Mesenchymal stem cell (in vitro differentiated cells and primary cell): Measurements from ENCODE around the gene RARB.

Source experiments
- DNase-seq: peaks from one replicate; pipeline ENCODE4 v3.0.0-alpha.2; 2013
- H2AFZ ChIP-seq: one replicate; pipeline ENCODE4 v1.6.1; 2013; ENCODE audit warnings: low read depth, mild to moderate bottlenecking, control low read depth, inconsistent platforms, low read length, moderate library complexity
- H2AK5ac ChIP-seq: 2 replicates; pipeline ENCODE4 v1.6.1; 2013; ENCODE audit warnings: low read length, moderate library complexity, mild to moderate bottlenecking, inconsistent platforms; ENCODE audit not compliant: severe bottlenecking
- H2BK120ac ChIP-seq: one replicate; pipeline ENCODE4 v1.6.1; 2013; ENCODE audit warnings: low read depth, mild to moderate bottlenecking, inconsistent platforms, low read length, moderate library complexity
- H2BK12ac ChIP-seq, 2 experiments: one replicate each; pipeline ENCODE4 v1.6.1; 2013; ENCODE audit warnings: inconsistent platforms in 2 of 2, low read length in 2 of 2, mild to moderate bottlenecking in 2 of 2, moderate library complexity in 2 of 2, control low read depth in 1 of 2
- H2BK15ac ChIP-seq: one replicate; pipeline ENCODE4 v1.6.1; 2013; ENCODE audit warnings: mild to moderate bottlenecking, low read depth, inconsistent platforms; ENCODE audit not compliant: poor library complexity, severe bottlenecking
- H2BK5ac ChIP-seq: 2 replicates; pipeline ENCODE4 v1.6.1; 2013; ENCODE audit warnings: low read depth, mild to moderate bottlenecking, low read length, control low read depth, inconsistent platforms; ENCODE audit not compliant: poor library complexity, severe bottlenecking
- H3K14ac ChIP-seq, 2 experiments: one replicate each; pipeline ENCODE4 v1.6.1; 2013; ENCODE audit warnings: inconsistent platforms in 2 of 2, low read length in 2 of 2, control low read depth in 1 of 2, mild to moderate bottlenecking in 1 of 2, moderate library complexity in 1 of 2
- H3K18ac ChIP-seq, 2 experiments: one replicate each; pipeline ENCODE4 v1.6.1; 2013; ENCODE audit warnings: inconsistent platforms in 2 of 2, low read length in 2 of 2, control low read depth in 1 of 2, low read depth in 1 of 2, mild to moderate bottlenecking in 1 of 2
- H3K23ac ChIP-seq, 2 experiments: one replicate each; pipeline ENCODE4 v1.6.1; 2013; ENCODE audit warnings: inconsistent platforms in 2 of 2, low read length in 2 of 2, mild to moderate bottlenecking in 2 of 2, moderate library complexity in 2 of 2, control low read depth in 1 of 2
- H3K27ac ChIP-seq: 2 replicates; pipeline ENCODE4 v1.5.1; 2013; ENCODE audit warnings: mild to moderate bottlenecking, moderate library complexity, low read length, control low read depth, inconsistent platforms; ENCODE audit not compliant: poor library complexity, severe bottlenecking
- H3K27me3 ChIP-seq, 2 experiments: 2 replicates each; pipeline versions ENCODE4 v1.6.1 to v1.7.0; 2013; ENCODE audit warnings: low read length in 2 of 2, mild to moderate bottlenecking in 2 of 2, moderate library complexity in 2 of 2, control low read depth in 1 of 2, inconsistent platforms in 1 of 2; ENCODE audit not compliant: control insufficient read depth in 1 of 2, insufficient read depth in 1 of 2
- H3K36me3 ChIP-seq, 2 experiments: 2 replicates each; pipeline versions ENCODE4 v1.6.1 to v1.7.0; 2013; ENCODE audit warnings: low read length in 2 of 2, control low read depth in 1 of 2, inconsistent platforms in 1 of 2, low read depth in 1 of 2, mild to moderate bottlenecking in 1 of 2; ENCODE audit not compliant: insufficient read depth in 2 of 2, control insufficient read depth in 1 of 2
- H3K4ac ChIP-seq, 2 experiments: one replicate each; pipeline ENCODE4 v1.6.1; 2013; ENCODE audit warnings: inconsistent platforms in 2 of 2, low read length in 2 of 2, mild to moderate bottlenecking in 2 of 2, moderate library complexity in 2 of 2, control low read depth in 1 of 2, low read depth in 1 of 2
- H3K4me1 ChIP-seq: 2 replicates; pipeline ENCODE4 v1.6.1; 2013; ENCODE audit warnings: low read depth, low read length, control low read depth; ENCODE audit not compliant: control insufficient read depth, insufficient read depth
- H3K4me2 ChIP-seq: 2 replicates; pipeline ENCODE4 v1.6.1; 2013; ENCODE audit warnings: low read length, mild to moderate bottlenecking, inconsistent platforms; ENCODE audit not compliant: poor library complexity, severe bottlenecking
- H3K4me3 ChIP-seq, 2 experiments: 2 replicates each; pipeline versions ENCODE4 v1.5.1 to v1.7.0; 2013; ENCODE audit warnings: low read length in 2 of 2, mild to moderate bottlenecking in 2 of 2, control low read depth in 1 of 2, low read depth in 1 of 2; ENCODE audit not compliant: insufficient read depth in 1 of 2
- H3K79me1 ChIP-seq: replicated peaks from 2 replicates; pipeline ENCODE4 v1.6.1; 2013; ENCODE audit warnings: mild to moderate bottlenecking, control low read depth, low read length, inconsistent platforms; ENCODE audit not compliant: poor library complexity, severe bottlenecking
- H3K9ac ChIP-seq: 2 replicates; pipeline ENCODE4 v1.7.0; 2013; ENCODE audit warnings: mild to moderate bottlenecking, low read length, moderate library complexity
- H3K9me3 ChIP-seq: 2 replicates; pipeline ENCODE4 v1.7.0; 2013; ENCODE audit warnings: mild to moderate bottlenecking, low read length; ENCODE audit not compliant: control insufficient read depth
- H4K8ac ChIP-seq: one replicate; pipeline ENCODE4 v1.6.1; 2013; ENCODE audit warnings: inconsistent platforms, mild to moderate bottlenecking, low read length, moderate library complexity
- H4K91ac ChIP-seq: one replicate; pipeline ENCODE4 v1.6.1; 2013; ENCODE audit warnings: mild to moderate bottlenecking, low read length, inconsistent platforms
- WGBS: methylation state at CpG from one replicate; pipeline ENCODE4 v1.1.7; 2013; ENCODE audit warnings: mixed read lengths; 5-methylcytosine and 5-hydroxymethylcytosine counted together

Gene RARB

DNA sequence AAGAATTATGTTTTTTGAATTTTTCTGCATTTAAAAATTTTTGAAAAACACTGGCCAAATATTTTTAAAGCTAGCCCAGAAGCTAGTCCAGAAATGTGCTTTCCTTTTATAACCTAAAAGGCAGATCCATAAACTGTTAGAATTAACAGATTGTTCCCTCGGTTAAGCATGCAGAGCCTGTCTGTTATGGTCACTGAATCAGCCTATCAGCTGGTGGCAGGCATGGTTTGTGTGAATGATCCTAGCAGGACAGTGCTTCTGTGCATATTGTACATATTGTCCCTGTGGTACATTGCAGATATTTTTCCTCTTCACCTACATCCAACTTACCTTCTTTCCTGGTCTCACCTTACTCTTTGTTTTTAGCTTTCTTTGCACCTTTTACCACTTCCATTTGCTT lies 53.3 kb downstream of the RARB start:
- Histone ChIP-seq H2AFZ (no peak overlapping the region), H3K9ac (no peak overlapping the region), H3K4me3 (no peak overlapping the region), H3K4ac (no peak overlapping the region), H3K79me1 (no peaks in the 10 kb centered on the region), H3K18ac (no peak overlapping the region), H3K27me3 (no peaks in the 10 kb centered on the region), H3K4me1 (no peaks in the 10 kb centered on the region), H3K4me2 (no peak overlapping the region), H2BK12ac (no peak overlapping the region), H3K36me3 (no peaks in the 10 kb centered on the region), H4K8ac (no peak overlapping the region), H2BK120ac (no peak overlapping the region), H3K27ac (no peak overlapping the region), H2BK15ac (no peak overlapping the region), H2AK5ac (no peak overlapping the region), H4K91ac (no peak overlapping the region), H3K23ac (no peak overlapping the region), H3K14ac (no peak overlapping the region), H2BK5ac (no peak overlapping the region), H3K9me3 (no peaks in the 10 kb centered on the region)
- DNase-seq = no peak
- 50% methylated on average over 1 of the region's 1 CpG for WGBS

DNA sequence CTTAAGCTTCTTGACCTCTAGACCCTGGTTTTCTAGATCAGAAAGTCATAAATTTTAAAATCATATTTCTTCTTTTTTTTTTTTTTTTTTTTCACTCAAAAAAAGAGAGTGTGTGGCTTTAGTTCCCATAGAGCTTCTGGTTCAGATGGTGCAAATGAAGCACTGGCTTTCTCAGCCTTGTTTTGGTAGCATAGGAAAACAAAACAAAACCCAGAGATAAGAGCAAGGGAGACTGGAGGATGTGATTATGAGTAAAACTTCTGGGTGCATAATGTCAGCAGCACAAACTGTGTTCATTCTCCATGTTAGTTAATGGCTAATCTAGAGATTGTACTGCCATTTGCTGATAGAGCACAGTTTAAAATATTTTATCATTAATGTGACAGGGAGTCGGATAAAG lies 55.4 kb downstream of the RARB start:
- no peak overlapping the region for H2BK5ac ChIP-seq
- H3K27ac ChIP-seq = no peak overlapping the region
- H3K23ac ChIP-seq = no peak overlapping the region
- no peaks in the 10 kb centered on the region for H3K36me3 ChIP-seq
- no peaks in the 10 kb centered on the region for H3K27me3 ChIP-seq
- no peak overlapping the region for H4K8ac ChIP-seq
- no peak overlapping the region for H2BK120ac ChIP-seq
- H3K79me1 ChIP-seq = no peaks in the 10 kb centered on the region
- H2AFZ ChIP-seq = no peak overlapping the region
- peaks cover 5% of the 10 kb centered on the region for H3K9me3 ChIP-seq
- DNase-seq = no peak
- no peak overlapping the region for H3K4me2 ChIP-seq
- H3K18ac ChIP-seq = no peak overlapping the region
- H3K4ac ChIP-seq = no peak overlapping the region
- H3K4me1 ChIP-seq = no peaks in the 10 kb centered on the region
- no peak overlapping the region for H3K9ac ChIP-seq
- no peak overlapping the region for H2BK12ac ChIP-seq
- no peak overlapping the region for H3K14ac ChIP-seq
- no peak overlapping the region for H2AK5ac ChIP-seq
- no peak overlapping the region for H4K91ac ChIP-seq
- no peak overlapping the region for H2BK15ac ChIP-seq
- WGBS = 96% methylated on average over 1 of the region's 1 CpG
- H3K4me3 ChIP-seq = no peak overlapping the region

DNA sequence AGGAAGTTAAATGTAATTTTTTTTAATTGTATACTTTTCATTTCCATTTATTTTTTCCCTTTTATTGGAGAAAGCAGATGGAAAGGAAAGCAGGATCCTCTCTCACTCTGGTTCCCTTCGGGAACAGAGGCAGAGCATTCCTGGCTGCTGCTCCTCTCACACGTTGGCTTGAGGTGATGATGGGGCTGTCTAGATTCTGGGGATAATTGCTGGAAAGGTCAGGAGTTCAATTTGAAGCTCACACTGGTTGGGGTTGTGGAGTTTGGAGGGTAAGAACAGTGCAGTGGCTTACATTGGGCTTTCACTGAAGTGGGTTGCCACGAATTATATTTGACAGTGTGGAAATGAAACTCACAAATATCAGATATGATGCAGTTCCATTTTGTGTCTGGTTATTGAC lies 57.6 kb downstream of the RARB start:
- Histone ChIP-seq H3K4me3 (no peak overlapping the region), H3K27me3 (no peaks in the 10 kb centered on the region), H3K4ac (no peak overlapping the region), H3K9ac (no peak overlapping the region), H3K4me2 (no peak overlapping the region), H2AFZ (no peak overlapping the region), H2BK12ac (no peak overlapping the region), H2BK5ac (no peak overlapping the region), H3K14ac (no peak overlapping the region), H3K79me1 (no peaks in the 10 kb centered on the region), H3K18ac (no peak overlapping the region), H3K4me1 (no peaks in the 10 kb centered on the region), H3K27ac (no peak overlapping the region), H2AK5ac (no peak overlapping the region), H3K9me3 (peaks cover 6% of the 10 kb centered on the region), H4K8ac (no peak overlapping the region), H2BK15ac (no peak overlapping the region), H2BK120ac (no peak overlapping the region), H4K91ac (no peak overlapping the region), H3K36me3 (no peaks in the 10 kb centered on the region), H3K23ac (no peak overlapping the region)
- WGBS = 55% methylated on average over 3 of the region's 3 CpGs
- no peak for DNase-seq

DNA sequence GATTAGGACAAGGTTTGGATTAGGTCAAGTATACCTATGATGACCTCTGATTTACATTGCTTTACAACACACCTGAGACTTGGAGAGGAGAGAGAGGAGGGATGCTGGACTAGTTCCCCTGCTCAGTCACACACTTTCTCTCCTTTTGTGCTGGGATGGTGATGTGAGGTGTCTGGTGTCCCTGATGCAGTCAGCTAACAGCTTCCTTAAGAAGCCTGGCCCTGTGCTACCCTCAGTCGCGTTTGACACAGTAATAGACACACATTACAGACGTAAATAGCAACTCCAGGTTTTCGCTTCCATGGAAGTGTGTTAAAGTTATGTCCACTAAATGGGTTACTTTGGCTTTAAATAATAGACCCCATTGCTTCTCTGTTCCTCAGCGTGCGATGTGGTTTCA lies 58.9 kb downstream of the RARB start:
- H3K27ac ChIP-seq = no peak overlapping the region
- H2AK5ac ChIP-seq = no peak overlapping the region
- no peak overlapping the region for H3K9ac ChIP-seq
- H2AFZ ChIP-seq = no peak overlapping the region
- H2BK5ac ChIP-seq = no peak overlapping the region
- no peak overlapping the region for H4K91ac ChIP-seq
- no peak overlapping the region for H4K8ac ChIP-seq
- no peak overlapping the region for H3K4me3 ChIP-seq
- DNase-seq = no peak
- H3K36me3 ChIP-seq = no peaks in the 10 kb centered on the region
- peak overlapping the region in 1 of 2 experiments; percentile 26 for H3K14ac ChIP-seq
- peaks cover 11% of the 10 kb centered on the region for H3K9me3 ChIP-seq
- H3K18ac ChIP-seq = no peak overlapping the region
- H2BK120ac ChIP-seq = no peak overlapping the region
- no peaks in the 10 kb centered on the region for H3K79me1 ChIP-seq
- no peak overlapping the region for H3K4me2 ChIP-seq
- H3K4me1 ChIP-seq = no peaks in the 10 kb centered on the region
- no peak overlapping the region for H2BK12ac ChIP-seq
- WGBS = 87% methylated on average over 3 of the region's 6 CpGs
- H3K4ac ChIP-seq = no peak overlapping the region
- H3K27me3 ChIP-seq = no peaks in the 10 kb centered on the region
- H2BK15ac ChIP-seq = no peak overlapping the region
- no peak overlapping the region for H3K23ac ChIP-seq
